Osteocyte (in vitro differentiated cells): ENCODE results near the gene WFDC5. TPM values are rescaled to one million over a fixed set of nuclear protein-coding genes. Genes with fewer than 3 reads are reported as not detected.

Experiments
- DNase-seq: peaks from one replicate; pipeline ENCODE4 v3.0.0; 2021; ENCODE audit warnings: mixed read lengths; ENCODE audit not compliant: unreplicated experiment; ENCODE audit errors: extremely low spot score
- H3K27ac Mint-ChIP-seq: one replicate; pipeline ENCODE4 v1.8.0; 2021; ENCODE audit warnings: mild to moderate bottlenecking, mixed read lengths; ENCODE audit not compliant: unreplicated experiment
- H3K27me3 Mint-ChIP-seq: one replicate; pipeline ENCODE4 v1.8.0; 2021; ENCODE audit warnings: mixed read lengths; ENCODE audit not compliant: unreplicated experiment
- H3K36me3 Mint-ChIP-seq: one replicate; pipeline ENCODE4 v1.8.0; 2021; ENCODE audit warnings: mixed read lengths; ENCODE audit not compliant: unreplicated experiment
- H3K4me1 Mint-ChIP-seq: one replicate; pipeline ENCODE4 v1.8.0; 2021; ENCODE audit warnings: mixed read lengths; ENCODE audit not compliant: unreplicated experiment
- H3K4me3 Mint-ChIP-seq: one replicate; pipeline ENCODE4 v1.8.0; 2021; ENCODE audit warnings: mild to moderate bottlenecking, moderate library complexity, mixed read lengths; ENCODE audit not compliant: unreplicated experiment
- H3K9me3 Mint-ChIP-seq: one replicate; pipeline ENCODE4 v1.8.0; 2021; ENCODE audit warnings: mixed read lengths; ENCODE audit not compliant: unreplicated experiment
- total RNA-seq: library from RNA; stranded (reverse); gene quantifications from 2 replicates; pipeline ENCODE4 v1.2.1, GENCODE V29; 2021
- TF ChIP-seq, protein P1 (sequence below): fragments of 200-600 bp; sonication (generic); IDR thresholded peaks from 2 replicates; pipeline ENCODE4 v1.5.0; 2021; ENCODE audit warnings: antibody characterized with exemption, mild to moderate bottlenecking, moderate library complexity

Gene WFDC5
- total RNA-seq, 1 donor from 2014 or later, result not detected

DNA sequence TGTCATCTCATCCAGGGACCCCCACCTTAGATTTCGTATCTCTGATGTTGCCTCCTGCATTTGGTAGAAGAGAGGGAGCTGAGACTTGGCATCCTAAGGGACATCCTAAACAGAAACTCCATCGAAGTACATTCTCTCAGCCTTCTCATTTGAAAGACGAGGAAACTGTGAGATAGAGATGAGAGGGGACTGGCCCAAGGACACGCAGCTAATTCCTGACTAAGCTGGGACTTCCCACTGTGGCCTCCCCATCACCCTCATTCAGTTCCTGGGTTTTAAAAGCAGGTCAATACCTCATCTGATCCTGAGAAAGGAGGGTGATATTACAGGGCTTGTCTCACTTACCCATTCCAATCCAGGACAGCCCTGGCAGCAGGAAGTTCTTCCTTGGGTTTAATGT is 855 bp upstream of the WFDC5 start:
- H3K36me3 Mint-ChIP-seq, result no peaks in the 10 kb centered on the region
- TF ChIP-seq, protein P1, sequence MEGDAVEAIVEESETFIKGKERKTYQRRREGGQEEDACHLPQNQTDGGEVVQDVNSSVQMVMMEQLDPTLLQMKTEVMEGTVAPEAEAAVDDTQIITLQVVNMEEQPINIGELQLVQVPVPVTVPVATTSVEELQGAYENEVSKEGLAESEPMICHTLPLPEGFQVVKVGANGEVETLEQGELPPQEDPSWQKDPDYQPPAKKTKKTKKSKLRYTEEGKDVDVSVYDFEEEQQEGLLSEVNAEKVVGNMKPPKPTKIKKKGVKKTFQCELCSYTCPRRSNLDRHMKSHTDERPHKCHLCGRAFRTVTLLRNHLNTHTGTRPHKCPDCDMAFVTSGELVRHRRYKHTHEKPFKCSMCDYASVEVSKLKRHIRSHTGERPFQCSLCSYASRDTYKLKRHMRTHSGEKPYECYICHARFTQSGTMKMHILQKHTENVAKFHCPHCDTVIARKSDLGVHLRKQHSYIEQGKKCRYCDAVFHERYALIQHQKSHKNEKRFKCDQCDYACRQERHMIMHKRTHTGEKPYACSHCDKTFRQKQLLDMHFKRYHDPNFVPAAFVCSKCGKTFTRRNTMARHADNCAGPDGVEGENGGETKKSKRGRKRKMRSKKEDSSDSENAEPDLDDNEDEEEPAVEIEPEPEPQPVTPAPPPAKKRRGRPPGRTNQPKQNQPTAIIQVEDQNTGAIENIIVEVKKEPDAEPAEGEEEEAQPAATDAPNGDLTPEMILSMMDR, result no peak
- H3K9me3 Mint-ChIP-seq, result peaks cover 7% of the 10 kb centered on the region
- H3K4me1 Mint-ChIP-seq, result no peaks in the 10 kb centered on the region
- H3K4me3 Mint-ChIP-seq, result no peak overlapping the region
- DNase-seq, result no peak
- no peak overlapping the region for H3K27ac Mint-ChIP-seq
- peaks cover 57% of the 10 kb centered on the region for H3K27me3 Mint-ChIP-seq

DNA sequence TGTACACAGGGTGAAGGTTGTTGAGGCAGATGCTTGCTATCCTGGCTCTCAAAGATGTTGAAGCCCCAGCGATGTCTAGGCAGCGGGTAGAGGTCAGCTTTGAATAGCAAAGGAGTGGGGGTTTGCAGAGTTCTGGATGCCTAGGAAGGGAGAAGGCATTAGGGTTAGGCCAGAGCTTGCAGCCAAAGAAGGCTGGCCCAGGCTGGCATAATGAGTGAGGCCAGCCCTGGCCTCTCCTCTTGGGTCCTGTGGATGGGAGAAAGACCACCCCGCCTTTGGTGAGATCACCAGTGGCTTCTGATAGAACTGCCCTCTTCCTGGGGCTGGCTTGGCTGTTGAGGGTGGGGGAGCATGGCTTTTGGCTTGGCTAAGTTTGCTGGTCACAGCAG is 406 bp upstream of the WFDC5 start:
- Mint-ChIP-seq H3K9me3 (peaks cover 4% of the 10 kb centered on the region), H3K4me1 (no peaks in the 10 kb centered on the region)

DNA sequence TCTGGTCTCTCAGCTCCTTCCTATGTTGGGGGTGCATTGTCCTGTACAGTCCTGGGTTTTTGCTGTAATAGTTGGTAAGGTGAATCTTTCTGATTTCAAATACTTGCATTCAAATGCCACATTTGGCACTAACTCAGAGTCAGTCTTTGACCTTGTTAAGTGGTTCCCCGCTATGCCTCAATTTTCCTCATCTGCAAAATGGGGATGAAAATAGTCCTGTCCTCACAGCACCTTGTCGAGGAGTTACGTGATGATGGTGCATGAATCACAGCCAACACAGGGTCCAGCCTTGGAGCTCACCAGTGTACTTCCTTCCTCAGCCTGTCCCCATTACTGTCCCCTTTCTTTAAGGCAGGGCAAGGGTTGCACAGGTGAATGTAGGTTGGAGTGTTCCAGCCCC is 1.1 kb downstream of the WFDC5 start:
- no peak for DNase-seq
- Mint-ChIP-seq H3K9me3 (no peaks in the 10 kb centered on the region), H3K27me3 (peaks cover 42% of the 10 kb centered on the region), H3K4me1 (no peaks in the 10 kb centered on the region), H3K27ac (no peak overlapping the region), H3K4me3 (no peak overlapping the region), H3K36me3 (no peaks in the 10 kb centered on the region)
- TF ChIP-seq, protein P1, result no peak

More for the DNA sequence above, 406 bp upstream of the WFDC5 start:
- H3K27ac Mint-ChIP-seq, result no peak overlapping the region
- TF ChIP-seq, protein P1, result no peak
- no peaks in the 10 kb centered on the region for H3K36me3 Mint-ChIP-seq
- H3K4me3 Mint-ChIP-seq, result no peak overlapping the region
- peaks cover 52% of the 10 kb centered on the region for H3K27me3 Mint-ChIP-seq
- DNase-seq, result no peak

DNA sequence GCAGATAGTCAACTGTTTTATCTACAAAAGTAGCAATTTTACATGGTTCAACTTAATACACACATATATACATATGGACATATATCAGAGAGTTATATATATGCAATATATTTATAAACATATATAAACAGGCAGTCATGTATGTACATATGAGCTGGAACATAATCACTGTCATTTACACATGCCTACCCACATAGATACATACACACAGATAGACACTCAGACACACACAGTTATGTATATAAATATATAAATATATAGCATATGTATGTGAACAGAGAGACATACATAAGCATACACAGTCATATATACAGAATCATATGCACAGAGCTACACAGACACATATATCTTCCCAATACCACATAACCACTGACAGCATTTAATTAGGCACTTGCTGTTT is 2.2 kb downstream of the WFDC5 start:
- Mint-ChIP-seq H3K36me3 (no peaks in the 10 kb centered on the region), H3K4me3 (no peak overlapping the region), H3K27ac (no peak overlapping the region), H3K9me3 (no peaks in the 10 kb centered on the region), H3K27me3 (peaks cover 31% of the 10 kb centered on the region), H3K4me1 (no peaks in the 10 kb centered on the region)
- no peak for DNase-seq
- TF ChIP-seq, protein P1, result no peak

DNA sequence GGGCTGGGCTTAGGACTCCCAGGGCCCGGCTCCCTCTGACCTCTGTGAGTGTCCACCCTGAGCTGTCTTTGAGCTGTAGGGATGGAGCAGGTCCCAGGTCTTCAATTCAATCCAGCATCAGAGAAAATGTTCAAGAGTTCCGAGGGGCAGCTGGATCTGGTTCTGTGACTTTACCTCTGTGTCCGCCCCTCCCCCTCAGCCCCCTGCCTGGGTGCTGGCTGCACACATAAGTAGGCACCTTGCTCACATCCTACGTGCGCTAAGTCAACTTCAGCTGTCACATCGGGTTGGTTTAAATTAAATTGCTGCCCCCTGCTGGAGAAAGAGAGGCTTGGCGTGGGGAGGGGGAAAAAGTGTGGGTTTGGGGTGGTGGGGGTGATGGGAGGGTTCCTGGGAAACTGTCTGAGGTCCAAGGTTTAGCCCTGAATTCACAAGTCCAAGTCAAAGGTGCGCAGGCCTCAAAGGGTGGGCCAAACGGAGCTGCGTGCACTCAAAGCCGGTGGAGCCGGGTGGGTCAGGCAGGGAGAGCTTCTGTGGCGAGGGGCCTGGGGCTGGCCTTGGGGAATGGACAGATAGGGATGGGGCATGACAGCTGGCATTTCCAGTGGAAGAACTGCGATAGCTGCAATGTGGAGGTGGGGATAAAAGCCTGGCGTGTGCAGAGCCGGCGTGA is 3.0 kb downstream of the WFDC5 start:
- Mint-ChIP-seq H3K9me3 (no peaks in the 10 kb centered on the region), H3K27me3 (peaks cover 25% of the 10 kb centered on the region), H3K27ac (no peak overlapping the region), H3K36me3 (no peaks in the 10 kb centered on the region), H3K4me1 (no peaks in the 10 kb centered on the region), H3K4me3 (no peak overlapping the region)
- DNase-seq, result no peak
- TF ChIP-seq, protein P1, result peak; percentile 62
